SK-N-MC (cell line): ENCODE measurements around the gene MAP1LC3B.

ENCODE experiments used
- EZH2 ChIP-seq: fragments of 200-600 bp; sonication (generic); IDR thresholded peaks from one replicate; pipeline ENCODE4 v1.6.1; 2017; ENCODE audit warnings: antibody characterized with exemption
- FOXP2 ChIP-seq: optimal IDR thresholded peaks from 2 replicates; pipeline ENCODE3; 2011; ENCODE audit warnings: mild to moderate bottlenecking, moderate library complexity; ENCODE audit not compliant: insufficient read depth; ENCODE audit errors: extremely low read length, control extremely low read depth
- POLR2AphosphoS5 ChIP-seq: IDR thresholded peaks from 2 replicates; pipeline ENCODE4 v1.6.1; 2012; ENCODE audit warnings: mild to moderate bottlenecking, low read depth, low read length, borderline replicate concordance

DNA sequence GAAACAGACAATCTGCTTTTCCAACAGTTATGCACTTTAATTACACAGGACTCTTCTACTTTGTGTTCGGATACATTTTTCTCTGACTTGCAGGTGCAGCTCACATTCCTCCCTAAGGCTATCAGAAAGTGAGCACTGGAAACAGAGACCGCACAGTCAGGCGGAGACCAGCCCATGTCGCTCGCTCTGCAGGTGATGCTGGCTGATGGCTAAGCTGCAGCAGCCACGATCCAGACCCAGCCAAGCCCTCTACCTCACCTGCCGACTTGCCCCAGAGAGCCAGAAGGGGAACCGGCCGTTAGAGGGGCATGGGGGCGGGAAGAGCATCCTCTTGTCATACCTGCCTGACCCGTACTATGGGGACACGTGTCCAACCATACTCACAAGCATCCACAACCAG lies 33.8 kb downstream of the MAP1LC3B start:
- TF ChIP-seq EZH2: no peak
- no peak for TF ChIP-seq POLR2AphosphoS5
- no peak for TF ChIP-seq FOXP2
